ENCODE data around the gene STXBP4.

- TF ChIP-seq YY1 (IDR thresholded peaks at IDR 0.05; ENCODE audit: insufficient read depth, insufficient read length) = no peak
- no peak for TF ChIP-seq ZNF274 (IDR thresholded peaks at IDR 0.05; ENCODE audit: low read depth, low read length)
- no peak for TF ChIP-seq SUZ12 (IDR thresholded peaks at IDR 0.05; ENCODE audit: extremely low read depth, insufficient read depth, insufficient read length)
These were observed 194.0 kb downstream of the STXBP4 start for GRCh38 chr17:55162556-55162946.
